Measurements from ENCODE around the gene MRPL55.

- TF ChIP-seq POLR2A (IDR thresholded peaks at IDR 0.05) (no peak), CTCF (IDR thresholded peaks at IDR 0.05) (no peak)
These were observed 31.7 kb upstream of the MRPL55 start for GRCh38 chr1:228140724-228141225.
